ENCODE data around the gene SEPTIN7.
"Not testable (repeated sequence)": the region's sequence is repeated elsewhere in the genome, so short reads cannot be mapped to it uniquely, and the experiment has no call there.

The SEPTIN7 gene

DNA sequence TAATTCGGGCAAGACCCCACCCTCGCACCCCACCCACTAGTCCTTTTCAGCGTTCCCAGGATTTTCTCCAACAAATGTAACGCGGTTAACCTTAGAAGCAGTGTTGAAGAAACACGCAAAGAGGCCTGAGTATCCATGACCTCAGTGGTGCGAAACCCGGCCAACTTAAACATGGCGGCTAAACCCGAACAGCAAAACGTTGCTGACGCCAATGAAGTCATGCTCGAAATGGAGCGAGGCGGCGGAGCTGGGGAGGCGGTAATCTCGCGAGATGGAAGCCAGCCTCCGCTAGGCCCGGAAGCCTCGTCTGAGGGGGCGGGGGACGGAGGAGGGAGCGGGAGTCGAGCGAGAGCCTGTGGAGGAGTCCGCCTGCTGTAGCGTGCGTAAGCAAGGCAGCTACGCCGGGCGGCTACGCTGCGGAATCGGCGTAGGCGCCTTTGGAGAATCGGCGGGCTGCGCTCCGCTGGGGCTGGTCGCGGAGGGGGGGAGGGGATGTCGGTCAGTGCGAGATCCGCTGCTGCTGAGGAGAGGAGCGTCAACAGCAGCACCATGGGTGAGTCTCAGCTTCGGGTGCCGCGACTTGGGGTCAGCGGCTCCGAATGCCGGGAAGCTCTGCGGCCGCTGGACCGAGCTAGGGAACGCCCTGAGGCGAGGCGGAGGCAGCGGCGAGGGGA is at the start of gene SEPTIN7:
Gene SEPTIN7 (plus strand): TSS at position 340 of the 674 bp plus-strand sequence. CDS start 153 bp downstream, at position 493.
- DNase-seq: peak; percentile 97

DNA sequence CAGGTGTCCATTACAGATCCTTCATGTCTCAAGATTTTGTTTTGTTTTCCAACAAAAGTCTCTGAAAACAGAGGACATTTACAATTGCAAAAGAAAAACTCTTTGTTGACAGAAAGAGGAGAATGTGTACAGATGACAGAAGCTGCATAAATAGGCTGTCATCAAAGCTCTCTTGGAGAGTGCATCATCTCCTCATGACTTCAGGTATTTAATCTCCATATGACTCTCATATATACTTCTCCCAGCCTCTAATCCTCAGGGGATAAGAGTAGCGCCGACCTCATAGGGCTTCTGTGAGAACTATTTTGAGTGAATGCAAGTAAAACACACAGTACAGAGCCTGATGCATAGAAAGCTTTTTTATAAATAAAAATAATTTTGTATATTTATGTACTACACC is 48.1 kb upstream of the SEPTIN7 start:
- DNase-seq: no peak

DNA sequence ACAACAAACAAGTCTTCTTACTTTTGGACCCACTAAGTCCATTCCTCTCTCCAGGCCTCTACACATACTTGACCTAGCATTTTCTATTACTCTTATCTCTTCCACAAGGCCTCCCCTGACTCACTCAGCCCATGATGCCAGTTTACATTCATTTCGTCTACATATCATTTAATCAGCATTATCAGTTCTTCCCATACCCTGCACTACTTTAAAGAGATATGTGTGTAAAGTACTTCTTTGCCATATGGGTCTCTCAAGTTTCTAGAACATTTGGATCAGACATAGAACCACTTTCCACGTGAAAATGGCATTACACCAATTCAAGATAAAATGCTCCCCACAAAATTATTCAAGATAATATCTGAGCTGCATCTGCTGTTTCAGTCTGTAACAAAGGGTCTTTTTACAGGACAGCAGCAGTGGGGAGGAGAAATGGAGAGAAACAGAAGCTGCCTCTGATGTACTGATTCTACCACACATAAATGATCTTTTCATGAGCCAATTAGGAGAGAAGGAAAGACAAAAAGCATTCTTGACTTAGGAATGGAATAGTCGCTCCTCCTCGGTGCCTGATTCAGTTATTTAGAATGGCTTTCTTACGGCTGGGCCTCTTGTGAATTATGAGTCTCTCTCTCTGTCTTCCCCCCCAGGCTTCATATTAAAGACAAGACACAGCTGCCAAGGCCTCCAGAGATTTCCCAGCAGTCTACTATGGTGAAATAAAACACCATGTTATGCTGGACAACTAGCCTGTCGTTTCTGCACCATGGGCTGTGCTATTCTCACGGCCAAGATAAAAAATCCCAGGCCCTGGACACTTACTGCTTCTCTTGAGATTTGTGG is 46.9 kb upstream of the SEPTIN7 start:
- DNase-seq: no peak

DNA sequence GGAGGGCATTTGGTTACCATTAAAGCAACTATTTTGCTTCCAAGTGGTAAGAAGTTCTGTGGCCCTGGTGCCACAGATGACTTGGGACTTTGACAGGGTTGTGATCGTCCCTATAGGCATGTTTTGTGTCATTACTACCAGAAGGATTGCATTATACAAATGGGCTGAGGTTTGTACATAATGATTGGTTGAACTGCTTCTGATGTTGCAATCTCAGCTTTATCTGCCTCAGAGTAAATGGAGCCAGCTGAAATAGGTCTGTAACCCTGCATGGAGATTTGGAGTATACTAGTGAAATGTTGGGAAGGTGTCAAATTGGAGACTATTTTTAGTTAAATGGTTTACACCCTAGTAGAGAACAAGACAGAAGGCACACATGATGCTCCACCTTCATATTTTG is 46.1 kb upstream of the SEPTIN7 start:
- DNase-seq: no peak

DNA sequence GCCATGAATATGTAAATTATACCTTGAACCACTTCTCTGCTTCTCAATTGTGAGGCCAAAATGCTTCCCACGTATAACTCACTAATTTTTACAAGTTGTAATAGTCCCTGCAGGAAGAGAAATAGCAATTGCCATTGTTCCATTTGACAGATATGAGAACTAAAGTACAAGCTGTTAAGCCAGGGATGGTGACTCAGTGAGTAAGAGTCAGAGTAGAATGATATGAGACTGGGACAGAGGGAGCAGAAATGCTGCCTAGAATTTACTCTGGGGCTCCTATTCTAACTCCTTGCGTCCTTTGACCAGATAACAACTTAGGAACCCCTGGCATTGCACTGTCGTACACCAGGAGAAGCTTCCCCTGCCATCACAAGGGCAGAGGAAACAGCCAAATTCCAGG is 45.1 kb upstream of the SEPTIN7 start:
- DNase-seq: no peak

DNA sequence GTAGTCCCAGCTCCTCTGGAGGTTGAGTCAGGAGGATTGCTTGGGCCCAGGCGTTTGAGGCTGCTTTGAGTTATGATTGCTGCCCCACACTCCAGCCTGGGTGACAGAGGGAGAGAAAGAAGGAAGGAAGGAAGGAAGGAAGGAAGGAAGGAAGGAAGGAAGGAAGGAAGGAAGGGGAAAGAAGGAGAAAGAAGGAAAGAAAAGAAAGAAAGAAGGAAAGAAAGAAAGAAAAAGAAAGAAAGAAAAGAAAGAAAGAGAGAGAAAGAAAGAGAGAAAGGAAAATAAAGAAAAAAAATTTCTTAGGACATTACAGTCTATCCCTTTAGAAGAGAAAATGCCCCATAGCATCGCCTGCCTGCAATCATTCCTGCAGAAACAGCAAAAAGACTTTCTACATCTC is 44.4 kb upstream of the SEPTIN7 start:
- DNase-seq: not testable (repeated sequence)

DNA sequence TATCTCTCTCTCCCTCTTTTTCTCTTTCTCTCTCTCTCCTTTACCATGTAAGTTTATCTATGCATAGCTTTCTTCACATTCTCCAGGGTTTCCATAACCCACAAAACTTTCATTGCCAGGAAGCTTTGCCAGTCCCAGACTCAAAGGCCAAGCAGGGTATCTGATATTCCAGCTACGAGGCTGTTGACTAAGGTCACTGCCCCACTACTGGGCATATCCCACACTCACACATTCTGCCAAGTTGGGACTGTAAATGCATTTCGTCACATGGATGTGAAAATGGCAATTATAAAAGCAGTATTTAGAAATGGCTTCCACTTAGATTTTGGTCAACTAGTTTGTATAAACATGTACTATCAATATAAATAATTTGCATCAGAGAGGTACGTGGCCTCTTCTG is 43.3 kb upstream of the SEPTIN7 start:
- no peak for DNase-seq

DNA sequence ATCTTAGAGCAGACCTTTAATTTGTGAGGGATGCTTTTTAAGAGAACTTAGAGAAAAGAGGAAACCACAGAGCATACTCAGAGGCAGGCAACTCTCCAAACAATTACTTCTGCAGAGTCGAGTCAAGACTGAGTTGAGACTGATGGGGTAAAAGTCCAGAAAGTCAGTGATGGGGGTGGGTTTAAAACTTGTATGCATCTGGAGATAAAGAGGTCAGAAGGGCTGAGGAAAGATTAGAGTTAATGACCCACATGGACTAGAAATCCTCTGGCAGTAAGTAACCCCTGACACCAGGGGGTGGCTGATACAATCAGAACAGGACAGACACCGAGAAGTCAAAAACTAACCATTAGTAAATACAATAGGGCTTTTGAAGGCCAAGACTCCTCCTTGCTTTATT is 42.4 kb upstream of the SEPTIN7 start:
- DNase-seq: peak; percentile 23

DNA sequence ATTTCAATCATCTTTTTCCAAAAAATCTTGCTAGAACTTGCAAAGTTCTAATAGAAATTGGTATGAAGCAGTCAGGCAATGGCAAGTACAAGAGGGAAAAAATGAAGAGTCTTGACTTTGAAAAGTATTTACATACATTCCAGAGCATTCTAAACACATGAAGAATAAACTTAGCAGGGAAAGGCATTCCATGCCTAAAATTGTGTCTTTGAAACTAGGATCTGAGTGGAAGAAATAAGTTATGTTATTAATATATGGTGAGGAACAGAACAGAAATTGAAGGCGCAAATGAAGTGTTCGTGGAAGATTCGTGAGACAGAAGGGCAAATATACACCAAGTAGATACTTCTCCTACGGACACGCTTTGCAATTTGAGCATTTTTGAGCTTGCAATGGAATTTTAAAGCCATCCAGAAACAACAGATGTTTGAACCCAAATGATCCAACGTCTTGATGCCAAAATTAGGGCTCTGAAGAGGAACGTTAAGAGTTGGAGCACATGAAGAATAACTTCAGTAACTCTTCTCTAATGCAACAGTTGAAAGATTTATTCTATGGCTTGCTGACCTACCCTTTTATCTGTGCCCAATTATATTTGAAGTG is 40.6 kb upstream of the SEPTIN7 start:
- DNase-seq: no peak

DNA sequence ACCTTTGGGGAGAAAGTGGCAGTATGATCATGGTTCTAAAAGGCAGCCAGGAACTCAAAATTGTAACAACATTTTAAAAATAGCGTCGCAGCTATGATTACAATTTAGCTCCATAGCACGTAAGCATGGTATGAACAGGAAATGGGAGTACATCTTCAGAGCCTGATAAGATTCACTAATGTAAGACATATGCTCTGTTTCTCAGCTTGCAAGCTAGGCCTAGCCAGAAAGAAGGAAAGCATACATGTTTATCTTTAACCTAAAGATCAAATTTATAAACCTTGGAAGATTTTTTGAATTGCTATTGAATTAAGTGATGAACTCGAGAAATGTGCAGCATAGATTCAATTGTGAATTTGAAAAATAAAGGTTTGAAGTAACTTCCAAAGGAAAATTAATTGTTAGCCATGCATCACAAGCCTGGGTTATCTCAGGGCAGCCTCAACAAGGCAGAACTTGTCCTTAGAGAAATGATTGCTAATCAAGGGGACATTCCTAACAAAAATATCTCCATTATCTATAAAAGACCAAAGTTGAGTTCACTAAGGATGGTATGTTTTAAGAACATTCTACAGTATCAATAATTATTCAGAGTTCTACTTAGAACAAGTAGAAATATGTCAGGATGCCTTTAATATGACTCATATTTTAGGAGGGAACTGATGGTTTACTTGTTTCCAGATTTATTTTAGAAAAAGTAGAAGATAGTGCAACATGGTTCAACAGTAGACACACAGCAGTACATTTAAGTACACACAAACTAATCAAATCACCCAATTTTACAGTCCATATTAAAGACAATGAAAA is 38.8 kb upstream of the SEPTIN7 start:
- DNase-seq: no peak

DNA sequence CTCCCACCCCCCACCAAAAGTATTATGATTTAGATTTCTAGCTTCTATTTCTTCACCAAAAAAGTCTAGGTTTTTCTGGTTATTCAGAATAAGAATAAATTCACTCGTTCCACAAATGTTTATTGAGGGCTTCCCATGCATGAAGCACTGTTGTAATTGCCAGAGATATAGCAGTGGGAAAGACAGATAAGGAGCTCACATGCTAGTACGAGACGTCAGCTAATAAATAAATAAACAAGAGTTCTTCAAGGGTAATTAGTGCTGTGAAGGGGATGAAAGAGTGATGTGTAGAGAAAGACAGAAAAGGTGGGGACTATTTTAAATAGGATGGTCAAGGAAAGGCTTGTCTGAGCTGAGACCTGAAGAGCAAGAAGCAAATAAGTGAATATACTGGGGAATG is 38.1 kb upstream of the SEPTIN7 start:
- DNase-seq: no peak

DNA sequence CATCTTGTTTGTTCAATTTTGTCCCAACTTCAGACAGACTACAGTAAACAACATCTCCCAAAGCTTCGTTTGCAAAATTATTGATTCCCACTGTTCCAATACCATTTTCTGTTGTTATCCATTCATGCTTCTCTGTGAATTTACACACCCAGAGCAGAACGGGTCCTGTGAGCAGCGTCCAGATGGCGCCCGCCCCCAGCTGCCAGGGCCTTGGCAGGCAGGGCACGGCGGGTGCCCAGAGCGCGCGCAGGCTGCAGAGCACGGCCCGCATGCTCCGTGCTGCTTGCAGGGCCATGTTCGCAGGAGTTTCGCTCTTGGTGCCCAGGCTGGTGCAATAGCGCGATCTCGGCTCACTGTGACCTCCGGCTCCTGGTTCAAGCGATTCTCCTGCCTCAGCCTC is 32.5 kb upstream of the SEPTIN7 start:
- DNase-seq: no peak

DNA sequence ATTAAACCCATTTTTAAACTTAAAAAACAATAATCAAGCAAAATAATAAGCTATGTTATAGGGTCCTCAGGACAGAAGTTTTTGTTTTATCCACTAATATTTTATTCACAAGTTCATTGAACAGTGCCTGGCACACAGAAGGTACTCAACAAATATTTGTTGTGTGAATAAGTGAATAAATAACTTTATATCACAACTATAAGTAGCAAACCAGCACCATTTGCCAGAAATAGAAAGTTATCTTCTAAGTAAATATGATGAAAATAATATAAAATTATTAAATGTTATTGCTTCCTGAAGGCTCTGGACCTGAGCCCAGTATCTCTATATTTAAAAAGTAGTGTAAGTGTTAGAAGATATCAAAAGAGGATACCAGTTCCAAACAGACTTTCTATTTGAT is 29.1 kb upstream of the SEPTIN7 start:
- DNase-seq: no peak

DNA sequence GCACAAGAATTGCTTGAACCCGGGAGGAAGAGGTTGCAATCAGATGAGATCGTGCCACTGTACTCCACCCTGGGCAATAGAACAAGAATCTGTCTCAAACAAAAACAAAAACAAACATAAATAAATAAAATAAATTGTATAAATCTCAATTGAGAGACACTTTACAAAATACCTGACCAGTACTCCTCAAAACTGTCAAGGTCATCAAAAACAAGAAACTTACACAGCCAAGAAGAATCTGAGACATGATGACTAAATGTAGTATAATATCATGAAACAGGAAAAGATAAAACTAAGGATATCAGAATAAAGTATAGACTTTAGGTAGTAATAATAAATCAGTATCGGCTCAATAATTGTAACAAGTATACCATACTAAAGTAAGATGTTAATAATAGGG is 26.9 kb upstream of the SEPTIN7 start:
- DNase-seq: no peak

DNA sequence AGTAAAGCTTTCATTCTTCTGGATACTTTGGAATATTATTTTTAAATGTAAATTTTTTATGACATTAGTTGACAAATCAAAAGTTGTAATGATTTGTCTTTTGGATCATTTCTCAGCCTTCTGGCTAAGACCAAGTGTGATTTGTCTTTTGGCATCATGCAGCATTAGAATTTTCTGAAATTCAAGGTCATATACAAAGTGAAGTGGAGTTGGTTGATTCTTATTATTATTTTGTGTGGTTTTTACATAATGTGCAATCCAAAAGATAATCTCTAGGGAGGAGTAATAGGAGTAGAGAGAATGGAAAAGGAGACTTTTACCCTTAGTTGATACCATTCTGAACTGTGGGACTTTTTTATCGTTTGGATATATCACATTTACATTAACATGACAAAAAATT is 24.2 kb upstream of the SEPTIN7 start:
- no peak for DNase-seq

DNA sequence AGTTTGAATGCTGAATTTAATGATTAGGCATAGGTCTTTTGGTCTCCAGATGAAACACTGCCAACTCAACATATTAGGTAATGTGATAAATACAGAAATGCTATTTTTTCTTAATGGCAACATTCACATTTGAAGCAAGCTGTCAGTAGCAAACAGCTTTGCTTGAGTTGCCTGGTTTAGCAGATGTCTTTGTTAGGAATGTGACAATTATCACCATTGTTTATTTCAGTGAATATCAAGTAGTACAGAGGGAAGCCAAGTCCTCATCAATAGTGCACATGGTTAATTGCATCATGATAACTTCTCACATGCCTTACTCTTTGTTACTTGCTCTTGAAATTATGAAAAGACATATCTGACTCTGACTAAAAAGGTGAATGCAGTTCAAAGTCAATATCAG is 23.7 kb upstream of the SEPTIN7 start:
- DNase-seq: no peak

DNA sequence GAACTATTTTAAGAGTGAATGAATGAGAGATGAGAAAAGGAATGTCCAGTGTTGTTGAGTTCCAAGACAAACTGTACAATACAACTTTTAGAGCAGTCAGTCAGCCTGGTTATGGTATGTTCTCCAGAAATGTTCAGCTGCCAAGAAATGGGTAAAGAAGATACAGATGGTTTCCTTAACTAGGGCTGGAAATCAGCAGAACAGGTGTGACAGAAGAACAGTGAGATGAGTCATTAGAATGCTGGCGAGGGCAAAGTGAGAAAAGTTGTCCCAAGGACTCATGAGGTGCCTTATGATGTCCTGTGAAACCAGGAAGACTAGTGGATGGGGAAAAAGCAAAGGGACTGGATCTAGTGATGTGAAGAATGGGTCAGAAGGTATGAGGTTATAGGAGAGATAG is 20.8 kb upstream of the SEPTIN7 start:
- no peak for DNase-seq

DNA sequence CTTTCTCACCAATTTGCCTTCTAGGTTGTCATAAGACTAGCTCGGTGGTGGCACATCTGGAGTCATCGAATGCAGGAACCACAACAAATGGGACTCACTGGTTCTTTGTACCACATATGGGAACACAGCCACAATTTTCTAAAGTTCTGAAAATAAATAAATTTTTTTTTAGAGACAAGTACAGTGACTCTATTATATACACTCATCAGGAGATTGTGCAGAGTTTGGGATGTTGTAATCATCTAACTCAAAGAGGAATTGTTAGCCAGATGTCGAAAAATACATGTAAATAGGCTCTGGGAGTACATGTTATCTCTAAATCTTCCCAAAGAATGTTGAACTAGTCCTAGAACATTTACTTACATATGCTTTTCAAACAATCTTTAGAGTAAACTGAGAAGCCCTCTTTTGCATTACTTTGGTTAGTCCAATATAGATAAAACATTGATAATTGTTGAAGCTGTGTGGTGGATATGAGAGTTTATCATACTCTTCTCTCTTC is 19.6 kb upstream of the SEPTIN7 start:
- DNase-seq: no peak

DNA sequence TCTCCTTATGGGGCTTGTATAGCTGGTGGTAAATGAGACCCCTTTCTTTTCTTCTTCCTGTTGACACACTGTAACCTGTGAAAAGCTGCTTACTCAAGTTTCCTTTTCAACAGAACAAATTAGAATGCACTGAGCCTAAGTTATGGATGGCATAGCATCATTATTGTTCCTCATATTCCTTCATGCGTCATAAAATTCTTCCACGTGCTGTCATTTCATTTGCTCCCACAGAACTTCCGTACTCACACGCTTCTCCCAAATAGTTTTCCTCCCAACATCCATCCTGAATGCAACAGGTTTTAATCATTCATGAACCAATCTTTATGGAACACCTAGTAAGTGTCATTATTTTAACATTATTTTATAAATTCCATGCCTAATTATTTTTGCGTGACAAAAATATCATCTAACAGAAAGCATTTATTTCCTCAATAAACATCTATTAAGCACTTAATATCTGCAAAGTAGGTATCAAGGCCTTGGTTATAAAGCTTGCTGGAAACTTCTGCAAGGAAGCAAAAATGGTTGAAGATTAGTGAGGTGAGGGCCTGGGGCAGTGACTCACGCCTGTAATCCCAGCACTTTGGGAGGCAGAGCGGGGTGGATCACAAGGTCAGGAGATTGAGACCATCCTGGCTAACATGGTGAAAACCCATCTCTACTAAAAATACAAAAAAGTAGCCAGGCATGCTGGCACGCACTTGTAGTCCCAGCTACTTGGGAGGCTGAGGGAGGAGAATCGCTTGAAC is 18.9 kb upstream of the SEPTIN7 start:
- no peak for DNase-seq

DNA sequence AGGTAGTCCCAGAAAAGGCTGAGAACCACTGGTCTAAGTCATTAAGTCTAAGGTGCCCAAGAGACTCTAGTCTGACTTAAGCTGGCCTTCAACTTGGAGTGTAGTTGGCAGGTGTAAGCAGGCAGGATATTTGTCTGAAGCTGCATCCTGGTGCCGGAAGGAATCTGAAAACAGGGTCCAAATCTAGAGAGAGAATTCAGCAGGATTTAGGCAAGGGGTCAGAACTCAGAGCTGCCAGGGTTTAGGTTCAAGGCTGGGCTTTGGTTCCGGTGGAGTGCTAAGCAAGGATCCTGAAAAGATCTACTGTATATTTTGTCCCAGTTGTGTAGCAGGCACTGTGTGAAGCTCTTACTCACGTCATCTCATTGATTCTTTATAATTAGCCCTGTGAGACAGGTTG is 16.5 kb upstream of the SEPTIN7 start:
- DNase-seq: no peak

DNA sequence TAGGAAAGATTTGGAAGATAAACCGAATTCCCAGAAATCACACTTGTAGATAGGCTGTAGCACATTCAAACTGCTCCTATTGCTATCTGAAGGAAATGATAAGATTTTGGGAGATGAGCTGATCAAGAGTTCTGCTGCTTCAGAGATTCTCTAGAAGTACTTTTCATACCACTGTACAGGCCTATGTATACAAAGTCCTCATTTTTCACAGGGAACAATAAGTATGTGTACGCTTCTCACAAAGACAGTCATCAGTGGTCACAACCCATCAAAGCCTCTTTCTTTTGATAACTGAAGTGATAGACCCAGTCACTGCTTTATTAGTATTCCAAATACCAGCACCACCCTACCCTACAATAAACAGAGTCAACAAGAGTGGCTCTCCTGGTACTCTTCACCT is 15.6 kb upstream of the SEPTIN7 start:
- DNase-seq: no peak

DNA sequence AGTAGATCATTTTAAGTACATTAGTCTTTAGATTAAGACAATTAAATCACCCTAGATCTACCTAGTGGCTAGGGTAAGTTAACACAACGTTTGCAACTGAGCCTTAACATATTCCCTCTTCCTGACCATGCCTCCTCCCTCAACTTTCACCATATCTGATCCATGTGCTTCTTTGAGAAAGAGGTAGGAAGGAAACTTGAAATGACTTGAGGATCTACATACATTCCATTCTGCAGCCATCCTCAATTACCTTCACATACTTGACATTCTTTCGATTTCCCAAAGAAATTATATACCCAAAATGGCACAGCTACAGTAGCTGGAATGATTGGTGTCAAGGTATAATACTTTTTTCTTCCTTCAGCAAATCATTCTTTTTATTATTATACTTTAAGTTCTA is 12.9 kb upstream of the SEPTIN7 start:
- DNase-seq: no peak
